GM19035 (cell line): Measurements from ENCODE around the gene ARHGEF4.

ENCODE experiments used
- ATAC-seq: cut with Tn5 transposase; IDR thresholded peaks from one replicate; pipeline ENCODE4 v1.9.1; 2021; ENCODE audit not compliant: unreplicated experiment

ARHGEF4 gene

DNA sequence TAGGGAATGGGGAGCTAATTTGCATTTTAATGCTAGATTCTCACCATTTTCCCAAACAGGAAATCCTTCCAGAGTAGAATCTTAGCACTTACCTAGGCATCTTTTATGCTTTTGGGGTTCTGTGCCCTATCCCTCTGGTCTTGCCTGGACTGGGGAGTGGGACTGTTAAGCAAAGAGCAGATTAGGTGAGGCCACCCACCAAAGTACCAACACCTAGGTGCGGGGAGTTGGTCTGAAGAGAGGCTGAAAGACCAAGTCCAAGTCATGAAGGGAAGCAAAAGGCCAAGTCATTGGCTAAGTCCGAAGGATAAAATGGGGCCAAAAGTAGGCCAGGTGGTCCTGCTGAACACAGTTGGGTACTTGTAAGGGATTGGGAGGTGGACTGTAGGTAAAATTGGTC is 169.8 kb downstream of the ARHGEF4 start:
- no peak for ATAC-seq

DNA sequence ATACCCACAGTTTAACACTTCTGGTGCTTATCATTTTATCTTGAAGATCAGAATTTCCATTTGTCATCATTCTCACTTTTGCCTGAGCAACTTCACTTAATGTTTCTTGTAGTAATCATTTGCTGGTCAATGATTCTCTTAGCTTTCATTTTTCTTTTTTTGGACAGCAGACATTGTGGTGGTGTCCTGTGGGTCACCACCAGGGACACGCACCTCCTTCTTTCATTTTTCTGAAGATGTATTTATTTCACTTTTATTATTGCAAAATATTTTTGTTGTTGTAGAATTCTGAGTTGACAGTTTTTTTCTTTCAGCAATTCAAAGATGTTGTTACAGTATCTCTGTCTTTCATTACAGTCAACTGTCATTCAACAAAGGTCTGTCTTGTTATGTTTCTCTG is 172.3 kb downstream of the ARHGEF4 start:
- ATAC-seq, result no peak

DNA sequence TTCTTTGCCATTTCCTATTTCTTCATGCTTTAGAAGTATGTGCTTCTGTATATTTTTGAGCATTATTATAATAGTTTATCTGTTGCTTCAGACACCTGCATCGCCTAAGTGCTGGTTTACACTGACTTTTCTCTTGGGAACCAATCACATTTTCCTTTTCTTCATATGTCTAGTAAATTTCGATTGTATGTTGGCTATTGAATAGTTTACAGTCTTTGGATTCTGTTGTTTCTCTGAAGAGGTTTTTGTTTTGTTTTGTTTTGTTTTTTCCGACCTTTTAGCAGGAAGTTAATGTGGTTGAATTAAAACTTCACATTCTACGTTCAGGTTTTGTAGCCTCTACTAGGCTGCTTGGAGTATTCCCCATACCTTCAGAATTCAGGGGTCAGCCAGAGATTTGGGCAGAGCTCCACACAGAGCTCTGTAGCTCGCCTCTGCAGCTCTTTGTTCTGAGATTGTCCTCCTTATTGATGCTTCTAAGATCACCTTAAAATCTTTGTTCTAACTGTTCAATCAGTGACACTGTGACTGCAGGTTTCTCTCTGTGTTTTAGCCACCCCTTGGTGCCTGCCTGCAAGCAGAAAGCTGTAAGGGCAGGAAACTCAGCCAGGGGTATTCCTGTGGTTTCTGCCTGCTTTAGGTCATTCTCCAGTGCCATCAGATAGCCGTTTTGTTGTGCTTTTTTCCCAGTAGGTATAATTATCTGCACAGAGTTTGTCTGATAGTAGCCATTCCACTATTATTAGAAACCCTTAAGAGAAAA is 173.2 kb downstream of the ARHGEF4 start:
- no peak for ATAC-seq

DNA sequence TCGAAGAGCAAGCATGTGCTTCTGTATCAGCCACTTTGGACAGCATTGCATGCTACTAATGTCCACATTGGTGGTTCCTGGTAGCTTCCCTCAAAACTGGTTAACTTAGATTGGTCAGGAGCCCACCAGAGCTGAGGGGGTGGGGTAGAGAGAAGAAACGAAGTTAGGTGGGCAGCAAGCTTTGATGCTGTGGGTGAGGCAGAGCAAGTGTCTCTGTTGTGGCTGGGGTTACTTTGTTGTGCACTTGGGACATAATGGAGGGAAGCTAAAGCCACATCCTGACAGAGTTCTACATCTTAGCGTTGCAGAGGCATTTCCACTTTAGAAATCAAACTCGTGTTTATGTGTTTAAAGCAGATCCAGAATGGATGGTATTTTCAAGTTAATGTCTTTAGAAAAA is 173.9 kb downstream of the ARHGEF4 start:
- no peak for ATAC-seq

DNA sequence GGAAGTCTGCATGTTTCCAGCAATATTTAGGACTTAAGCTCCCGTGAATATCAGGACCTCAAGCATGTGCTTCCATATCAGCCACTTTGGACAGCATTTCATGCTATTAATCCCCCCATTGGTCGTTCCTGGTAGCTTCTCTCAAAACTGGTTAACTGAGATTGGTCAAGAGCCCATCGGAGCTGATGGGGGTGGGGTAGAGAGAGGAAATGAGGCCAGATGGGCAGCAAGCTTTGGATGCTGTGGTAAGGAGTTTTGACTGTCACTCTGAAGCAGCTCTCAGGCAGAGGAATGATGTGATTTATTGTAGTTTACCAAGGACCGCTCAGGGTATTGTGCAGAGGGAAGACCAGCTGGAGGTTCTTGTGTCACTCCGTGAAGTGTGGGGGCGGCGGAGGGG is 174.8 kb downstream of the ARHGEF4 start:
- ATAC-seq, result no peak

DNA sequence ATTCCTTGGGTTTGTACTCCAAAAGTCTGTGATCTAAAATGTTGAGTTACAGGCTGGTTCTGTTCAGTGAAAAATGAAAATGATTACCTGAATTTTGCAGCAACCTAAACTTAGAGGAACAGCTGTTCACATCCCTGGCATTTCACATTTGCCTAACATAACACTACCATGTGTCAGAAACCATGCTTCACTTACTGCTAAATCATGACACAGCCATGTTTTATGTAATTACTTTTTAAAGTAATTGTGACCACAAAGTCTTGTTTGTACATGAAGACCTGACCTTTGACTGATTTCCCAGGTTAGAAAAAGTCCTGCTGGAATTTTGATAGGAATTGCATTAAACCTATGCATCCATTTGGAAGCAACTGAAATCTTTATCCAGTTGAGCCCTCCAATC is 177.4 kb downstream of the ARHGEF4 start:
- no peak for ATAC-seq

DNA sequence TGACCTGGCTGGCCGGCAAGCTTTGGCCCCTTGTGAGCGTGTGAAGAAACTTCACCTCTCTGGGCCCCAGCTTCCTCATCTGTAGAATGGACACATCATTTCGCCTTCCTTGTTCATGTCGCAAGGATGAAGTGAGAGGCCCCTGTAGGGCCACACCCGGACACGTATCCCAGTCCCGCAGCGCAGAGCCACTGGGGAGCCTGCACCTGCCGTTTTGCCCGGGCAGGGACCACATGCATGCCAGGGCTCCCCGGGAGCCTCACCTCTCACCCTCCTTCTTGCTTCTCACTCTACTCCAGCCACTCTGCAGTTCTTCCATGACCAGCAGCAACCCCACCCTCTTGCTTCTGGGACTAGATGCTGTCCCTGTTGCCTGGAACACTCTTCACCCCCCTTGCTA is 179.1 kb downstream of the ARHGEF4 start:
- ATAC-seq, result no peak

DNA sequence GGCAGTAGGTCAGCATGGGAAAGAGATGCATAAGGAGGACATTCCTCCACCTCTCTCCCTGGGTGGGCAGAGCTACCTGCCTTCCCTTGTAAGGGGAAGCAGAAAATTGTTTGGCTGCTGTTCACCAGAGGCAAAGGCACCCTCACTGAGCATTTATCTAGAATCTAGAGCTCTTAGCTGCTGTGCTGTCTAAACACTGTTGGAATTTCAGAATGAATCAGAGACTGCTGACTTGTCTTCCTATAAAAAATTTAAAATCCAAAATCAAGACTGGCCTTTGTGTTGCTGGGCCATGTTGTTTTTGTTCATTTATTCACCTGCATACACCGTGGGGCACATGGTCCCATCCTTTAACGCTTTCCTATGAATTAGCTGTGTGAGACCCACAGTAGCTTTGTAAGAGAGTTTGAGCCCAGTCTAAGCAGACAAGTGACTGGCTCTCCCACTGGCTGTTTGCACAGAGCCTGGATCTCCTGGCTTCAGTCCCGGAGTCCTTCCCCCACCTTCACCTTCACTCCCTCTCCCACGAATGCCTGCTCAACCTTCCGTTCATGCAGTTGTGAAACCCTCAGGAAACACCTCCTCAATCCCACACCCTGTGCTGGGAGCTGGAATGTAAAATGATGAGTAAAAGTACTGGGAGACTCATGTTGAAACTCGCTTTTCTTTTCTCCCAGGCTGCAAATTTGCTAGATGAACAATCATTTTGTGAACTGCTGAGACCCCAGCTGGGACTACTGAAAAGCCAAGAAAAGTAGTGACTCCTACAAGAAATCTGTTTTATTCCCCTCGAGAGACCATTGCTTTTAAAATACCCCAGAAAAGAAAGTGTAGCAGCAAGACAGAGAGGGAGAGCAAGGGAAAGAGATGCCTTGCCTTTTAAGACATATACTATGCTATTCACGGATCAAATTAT is 180.4 kb downstream of the ARHGEF4 start:
- no peak for ATAC-seq

DNA sequence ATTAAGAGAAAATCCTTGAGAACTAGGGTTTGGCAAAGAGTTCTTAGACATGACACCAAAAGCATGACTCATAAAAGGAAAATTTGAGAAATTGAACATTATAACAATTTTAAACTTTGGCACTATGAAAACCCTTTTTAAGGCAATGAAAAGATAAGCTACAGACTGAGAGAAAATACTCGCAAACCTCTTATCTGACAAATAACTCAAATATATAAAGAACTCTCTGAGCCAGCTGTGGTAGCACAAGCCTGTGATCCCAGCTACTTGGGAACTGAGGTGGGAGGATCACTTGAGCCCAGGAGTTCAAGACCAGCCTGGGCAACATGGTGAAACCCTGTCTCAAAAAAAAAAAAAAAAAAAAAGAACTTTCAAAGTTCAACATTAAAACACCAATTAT is 186.0 kb downstream of the ARHGEF4 start:
- ATAC-seq, result no peak

DNA sequence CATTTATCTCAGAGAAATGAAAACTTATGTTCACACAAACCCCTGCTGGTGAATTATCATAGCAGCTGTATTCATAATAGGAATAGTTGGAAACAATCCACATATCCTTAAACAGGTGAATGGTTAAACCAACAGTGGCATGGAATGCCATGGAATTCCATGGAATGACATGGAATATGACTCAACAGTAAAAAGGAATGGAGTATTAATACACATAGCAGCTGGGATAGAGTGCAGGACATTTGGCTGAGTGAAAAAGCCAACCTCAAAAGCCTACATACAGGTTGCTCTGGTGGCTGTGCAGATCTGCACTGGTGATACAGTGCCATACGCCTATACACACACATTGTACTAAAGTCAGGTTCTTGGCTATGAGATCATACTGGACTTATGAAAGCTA is 187.0 kb downstream of the ARHGEF4 start:
- no peak for ATAC-seq

DNA sequence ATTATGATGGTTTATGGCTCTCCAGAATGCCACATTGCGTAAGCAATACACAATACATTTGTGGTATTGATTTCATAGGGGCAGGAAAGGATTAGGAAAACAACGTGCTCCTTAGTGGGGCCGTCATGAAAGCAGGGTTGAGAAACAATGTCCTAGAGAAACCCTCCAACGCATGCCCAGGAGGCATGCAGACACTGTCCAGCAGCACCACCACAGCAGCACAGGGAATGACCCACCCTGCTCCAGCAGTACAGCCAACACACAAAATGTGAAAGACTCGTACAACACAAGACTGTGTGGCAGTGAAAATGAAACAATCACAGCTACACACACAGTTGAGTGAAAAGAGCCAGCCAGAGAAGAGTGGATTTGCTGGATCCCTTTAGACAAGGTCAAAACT is 190.2 kb downstream of the ARHGEF4 start:
- ATAC-seq, result no peak

DNA sequence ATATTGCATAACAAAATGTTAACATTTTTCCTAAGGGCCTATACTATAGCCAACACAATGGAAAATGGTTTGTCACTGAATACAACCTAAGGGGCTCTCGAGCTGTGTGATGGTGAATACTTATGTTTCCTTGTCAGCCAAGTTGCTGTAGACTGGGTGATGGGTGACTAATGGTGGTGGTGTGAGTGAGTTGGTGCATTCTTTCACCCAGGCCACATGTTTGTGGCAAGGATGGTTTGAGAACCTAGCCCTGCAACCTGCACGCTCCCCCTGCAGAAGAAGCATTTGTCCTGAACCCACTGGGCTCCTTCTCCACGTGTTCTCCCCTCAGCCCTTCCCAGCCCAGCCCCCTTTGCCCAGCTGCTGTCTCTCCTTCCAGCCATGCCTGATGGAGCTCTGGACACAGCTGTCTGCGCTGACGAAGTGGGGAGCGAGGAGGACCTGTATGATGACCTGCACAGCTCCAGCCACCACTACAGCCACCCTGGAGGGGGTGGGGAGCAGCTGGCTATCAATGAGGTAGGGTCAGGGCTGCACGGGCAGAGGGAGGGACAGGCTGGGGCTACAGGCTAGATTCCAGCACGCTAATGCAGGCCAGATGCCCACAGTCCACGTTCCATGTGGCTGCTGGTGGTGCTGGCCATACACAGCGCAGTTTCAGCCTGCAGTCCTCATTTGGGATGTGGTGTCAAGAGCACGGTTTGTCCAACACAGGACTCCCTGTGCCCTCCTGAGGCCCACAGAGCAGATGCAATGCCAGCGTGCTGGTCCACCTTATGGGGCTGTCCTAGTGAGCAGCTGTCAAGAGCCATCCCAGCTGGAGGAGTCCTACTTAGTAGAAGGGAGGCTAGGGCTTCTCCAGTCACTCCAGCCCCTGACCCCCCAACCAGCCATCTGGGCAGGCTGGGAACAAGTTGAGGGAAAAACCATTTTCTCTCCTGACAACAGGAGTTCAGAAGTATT is 191.1 kb downstream of the ARHGEF4 start:
- no peak for ATAC-seq

DNA sequence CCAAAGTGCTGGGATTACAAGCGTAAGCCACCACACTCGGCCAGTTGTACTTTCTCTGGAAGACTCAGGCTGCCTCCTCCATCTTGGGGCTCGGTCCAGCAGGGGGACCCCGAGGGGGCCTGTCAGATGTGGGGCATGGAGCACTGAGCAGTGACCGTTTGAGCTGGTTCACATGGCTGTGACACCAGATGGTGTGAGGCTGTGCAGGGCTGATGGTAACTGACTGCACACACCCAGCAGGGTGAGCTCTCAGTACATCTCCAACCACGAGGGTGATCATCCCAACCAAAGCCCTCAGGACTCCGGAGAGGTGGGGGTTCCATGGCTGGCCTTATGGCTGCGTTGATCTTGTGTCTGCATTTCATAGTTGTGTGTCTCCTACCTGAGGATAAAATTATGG is 193.1 kb downstream of the ARHGEF4 start:
- no peak for ATAC-seq

DNA sequence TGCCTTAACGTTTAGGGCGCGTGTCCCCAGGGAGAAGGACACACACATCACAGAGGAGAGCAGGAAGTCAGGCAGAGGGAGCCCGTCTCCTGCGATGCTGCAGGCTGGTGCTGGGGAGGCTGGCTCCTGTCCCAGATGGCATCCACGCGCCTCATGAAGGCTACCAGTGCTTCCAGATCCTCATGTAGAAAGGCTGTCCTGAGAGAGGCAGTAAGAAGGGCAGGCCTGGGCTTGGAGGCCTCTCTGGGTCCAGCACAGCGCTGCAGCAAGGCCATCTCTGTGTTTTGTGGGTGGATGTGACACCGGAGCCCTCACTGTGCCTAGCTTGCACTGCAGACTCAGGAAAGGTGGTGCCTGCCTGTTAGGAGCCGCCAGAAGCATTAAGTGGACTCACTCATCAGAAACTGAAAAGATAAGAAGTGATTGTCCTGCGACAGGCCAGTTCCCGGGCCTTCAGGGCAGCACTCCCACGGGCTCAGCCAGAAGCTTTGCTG is 193.8 kb downstream of the ARHGEF4 start:
- ATAC-seq, result no peak

DNA sequence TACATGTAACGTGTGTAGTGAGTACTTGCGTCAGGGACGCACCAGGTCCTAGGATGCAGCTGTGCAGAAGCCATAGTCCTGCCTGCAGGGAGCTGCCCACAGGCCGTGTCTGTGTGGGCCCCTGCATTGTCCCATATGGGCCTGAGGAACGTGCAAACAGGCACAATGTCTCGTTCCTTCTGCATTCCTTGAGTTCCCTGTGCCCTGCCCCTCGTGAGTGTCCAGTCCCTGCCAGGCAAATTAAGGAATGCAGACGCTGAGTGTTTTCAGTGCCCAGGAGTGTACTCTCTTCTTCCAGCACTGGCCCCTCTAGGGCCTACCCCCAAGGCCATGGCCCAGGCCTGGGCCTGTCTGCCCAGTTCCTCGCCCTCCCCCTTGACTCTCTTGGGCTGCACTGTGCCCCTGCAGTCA is 194.7 kb downstream of the ARHGEF4 start:
- no peak for ATAC-seq

DNA sequence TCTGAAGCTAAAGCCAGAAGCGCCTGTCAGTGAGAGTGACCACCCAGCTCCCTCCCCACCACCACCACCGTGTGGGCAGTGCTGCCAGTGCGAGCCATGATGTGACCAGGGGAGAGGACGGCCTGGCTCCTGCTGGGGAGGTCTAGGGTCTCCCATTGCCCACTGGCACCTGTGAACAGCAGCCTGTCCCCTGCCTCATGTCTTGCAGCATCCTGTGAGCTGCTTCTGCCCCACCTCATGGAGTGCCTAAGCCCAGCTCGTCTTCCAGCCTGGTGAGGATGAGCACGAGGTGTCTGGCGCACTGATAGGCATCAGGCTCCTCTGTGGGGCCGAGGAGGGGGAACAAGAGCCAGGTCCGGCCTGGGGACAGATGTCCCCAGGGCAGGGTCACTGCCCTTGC is 195.2 kb downstream of the ARHGEF4 start:
- ATAC-seq, result no peak

DNA sequence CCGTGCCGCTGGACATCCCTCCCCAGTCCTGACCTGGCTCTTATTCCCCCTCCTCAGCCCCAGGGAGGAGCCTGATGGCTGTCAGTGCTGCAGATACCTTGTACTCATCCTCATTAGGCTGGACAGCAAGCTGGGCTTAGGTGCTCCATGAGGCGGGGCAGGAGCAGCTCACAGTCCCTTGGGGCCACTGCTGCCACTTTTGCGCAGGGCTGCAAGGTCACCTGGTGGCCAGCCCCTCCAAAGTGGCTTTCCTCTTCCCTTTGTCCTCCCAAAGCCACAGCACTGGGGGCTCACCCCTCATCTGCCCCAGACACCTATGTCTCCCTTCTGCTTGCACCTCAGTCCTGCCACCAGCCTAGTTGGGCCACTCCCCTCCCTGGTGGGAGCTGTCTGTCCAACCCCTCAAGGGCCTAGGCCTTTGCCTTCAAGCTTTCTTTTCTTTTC is 195.7 kb downstream of the ARHGEF4 start:
- ATAC-seq, result no peak

DNA sequence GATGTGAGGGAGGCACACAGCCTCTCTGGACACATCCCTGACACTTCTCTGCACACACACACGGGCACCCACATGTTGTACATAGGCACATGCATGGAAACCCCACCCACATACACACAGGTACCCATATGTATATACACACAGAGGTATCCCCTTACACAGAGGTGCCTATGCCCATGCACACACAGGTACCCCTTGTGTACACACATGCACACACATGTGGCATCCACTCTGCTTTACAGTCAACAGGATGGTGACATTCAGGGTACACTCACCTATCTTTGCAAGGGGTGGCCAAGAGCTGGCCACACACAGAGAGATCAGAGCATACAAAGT is 197.0 kb downstream of the ARHGEF4 start:
- ATAC-seq, result no peak

DNA sequence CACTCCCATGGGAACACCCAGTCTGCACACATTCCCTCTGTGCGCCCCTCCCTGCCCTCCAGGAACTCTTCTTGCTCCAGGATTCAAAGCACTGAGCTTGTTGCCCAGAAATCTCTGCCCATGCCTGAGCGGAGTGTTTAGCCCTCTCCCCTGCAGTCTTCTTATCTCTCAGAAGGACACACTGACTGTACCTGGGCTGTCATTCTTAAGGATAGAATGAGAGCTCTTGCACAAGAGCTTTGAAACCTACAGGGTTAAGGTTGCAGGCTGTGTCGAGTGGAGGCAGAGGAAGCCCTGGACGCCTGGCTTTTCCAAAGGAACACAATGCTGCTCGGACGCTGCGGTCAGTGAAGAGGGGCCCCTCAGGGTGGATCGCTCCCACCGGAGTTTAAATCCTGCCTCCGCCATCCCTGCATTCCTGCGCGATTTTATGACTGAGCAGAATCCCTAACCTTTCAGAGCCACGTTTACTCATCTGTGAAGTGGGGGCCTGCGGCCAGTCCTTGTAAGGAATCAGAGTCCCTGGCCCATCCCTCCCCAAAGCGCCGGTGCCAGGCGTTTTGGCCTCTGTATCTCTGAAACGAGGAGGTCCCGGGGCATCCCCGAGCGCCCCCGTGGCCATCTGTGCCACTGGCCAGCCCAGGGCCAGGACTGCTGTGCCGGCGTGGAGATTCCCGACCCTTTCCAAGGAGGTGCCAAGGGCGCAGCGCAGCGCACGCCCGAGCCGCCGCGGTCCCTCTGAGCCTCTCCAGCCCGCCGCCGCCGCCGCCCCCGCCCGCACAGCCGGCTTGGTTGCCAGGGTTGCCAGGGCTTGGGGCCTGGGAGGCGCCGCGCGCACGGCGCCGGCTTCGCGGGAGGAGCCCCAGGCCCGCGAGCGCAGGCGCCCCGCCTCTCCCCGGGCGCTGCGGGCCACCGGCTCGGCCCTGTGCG is 197.7 kb downstream of the ARHGEF4 start:
- ATAC-seq, result no peak
